Measurements from ENCODE around the gene CCDC171.
"Not testable (repeated sequence)": the region's sequence is repeated elsewhere in the genome, so short reads cannot be mapped to it uniquely, and the experiment has no call there.

The CCDC171 gene

GRCh38 chr9:15570769-15571168 is 17.9 kb downstream of the CCDC171 start:
- no peak for DNase-seq (ENCODE audit: low read depth)

- no peak for DNase-seq (ENCODE audit: low read depth)
Observed at GRCh38 chr9:15572200-15572770, 19.4 kb downstream of the CCDC171 start.

GRCh38 chr9:15576350-15577050 is 23.7 kb downstream of the CCDC171 start:
- no peak for DNase-seq (ENCODE audit: low read depth)

DNA sequence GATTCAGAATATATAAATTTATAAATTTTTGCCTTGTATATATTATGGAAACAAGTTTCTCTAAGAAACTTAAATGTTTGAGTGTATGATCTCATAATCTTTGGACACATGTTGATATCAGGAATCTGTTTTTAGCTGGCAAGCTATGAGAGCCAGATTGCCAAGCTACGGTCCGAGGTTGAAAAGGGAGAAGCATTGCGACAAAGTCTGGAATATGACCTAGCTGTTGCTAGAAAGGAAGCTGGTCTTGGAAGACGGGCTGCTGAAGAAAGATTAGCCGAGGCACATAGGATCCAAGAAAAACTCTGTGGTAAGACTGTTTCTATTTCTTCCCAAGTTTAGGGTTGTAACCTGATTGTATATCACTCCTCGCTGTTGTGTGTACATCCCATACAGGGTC is 25.9 kb downstream of the CCDC171 start:
- peak; percentile 14 for DNase-seq (ENCODE audit: low read depth)

GRCh38 chr9:15584379-15584778 is 31.5 kb downstream of the CCDC171 start:
- DNase-seq (ENCODE audit: low read depth), result no peak

- no peak for DNase-seq (ENCODE audit: low read depth)
Observed at GRCh38 chr9:15592317-15592716, 39.5 kb downstream of the CCDC171 start.

DNA sequence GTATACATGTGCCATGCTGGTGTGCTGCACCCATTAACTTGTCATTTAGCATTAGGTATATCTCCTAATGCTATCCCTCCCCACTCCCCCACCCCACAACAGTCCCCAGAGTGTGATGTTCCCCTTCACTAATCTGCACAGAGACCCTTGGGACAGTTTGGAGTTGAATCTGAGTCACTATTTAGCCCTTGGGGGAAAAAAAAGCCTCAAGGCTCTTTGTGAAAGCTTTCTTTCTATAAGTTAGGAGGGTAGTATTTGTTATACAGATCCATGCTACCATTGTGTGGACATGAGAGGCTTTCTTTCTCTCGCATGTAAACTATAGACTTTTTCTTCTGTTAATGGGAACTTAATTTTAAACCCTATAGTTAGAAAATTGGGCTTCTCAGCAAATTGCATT is 40.1 kb downstream of the CCDC171 start:
- not testable (repeated sequence) for DNase-seq (ENCODE audit: low read depth)

DNA sequence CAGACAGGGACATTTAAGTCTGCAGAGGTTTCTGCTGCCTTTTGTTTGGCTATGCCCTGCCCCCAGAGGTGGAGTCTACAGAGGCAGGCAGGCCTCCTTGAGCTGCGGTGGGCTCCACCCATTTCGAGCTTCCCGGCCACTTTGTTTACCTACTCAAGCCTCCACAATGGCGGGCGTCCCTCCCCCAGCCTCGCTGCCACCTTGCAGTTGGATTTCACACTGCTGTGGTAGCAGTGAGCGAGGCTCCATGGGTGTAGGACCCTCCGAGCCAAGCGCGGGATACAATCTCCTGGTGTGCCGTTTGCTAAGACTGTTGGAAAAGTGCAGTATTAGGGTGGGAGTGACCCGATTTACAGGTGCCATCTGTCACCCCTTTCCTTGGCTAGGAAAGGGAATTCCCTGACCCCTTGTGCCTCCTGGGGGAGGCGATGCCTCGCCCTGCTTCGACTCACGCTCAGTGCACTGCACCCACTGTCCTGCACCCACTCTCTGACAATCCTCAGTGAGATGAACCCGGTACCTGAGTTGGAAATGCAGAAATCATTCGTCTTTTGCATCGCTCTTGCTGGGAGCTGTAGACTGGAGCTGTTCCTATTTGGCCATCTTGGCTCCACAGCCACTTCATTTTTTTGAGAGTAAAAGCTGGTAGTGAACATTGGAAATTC is 48.0 kb downstream of the CCDC171 start:
- not testable (repeated sequence) for DNase-seq (ENCODE audit: low read depth)

DNA sequence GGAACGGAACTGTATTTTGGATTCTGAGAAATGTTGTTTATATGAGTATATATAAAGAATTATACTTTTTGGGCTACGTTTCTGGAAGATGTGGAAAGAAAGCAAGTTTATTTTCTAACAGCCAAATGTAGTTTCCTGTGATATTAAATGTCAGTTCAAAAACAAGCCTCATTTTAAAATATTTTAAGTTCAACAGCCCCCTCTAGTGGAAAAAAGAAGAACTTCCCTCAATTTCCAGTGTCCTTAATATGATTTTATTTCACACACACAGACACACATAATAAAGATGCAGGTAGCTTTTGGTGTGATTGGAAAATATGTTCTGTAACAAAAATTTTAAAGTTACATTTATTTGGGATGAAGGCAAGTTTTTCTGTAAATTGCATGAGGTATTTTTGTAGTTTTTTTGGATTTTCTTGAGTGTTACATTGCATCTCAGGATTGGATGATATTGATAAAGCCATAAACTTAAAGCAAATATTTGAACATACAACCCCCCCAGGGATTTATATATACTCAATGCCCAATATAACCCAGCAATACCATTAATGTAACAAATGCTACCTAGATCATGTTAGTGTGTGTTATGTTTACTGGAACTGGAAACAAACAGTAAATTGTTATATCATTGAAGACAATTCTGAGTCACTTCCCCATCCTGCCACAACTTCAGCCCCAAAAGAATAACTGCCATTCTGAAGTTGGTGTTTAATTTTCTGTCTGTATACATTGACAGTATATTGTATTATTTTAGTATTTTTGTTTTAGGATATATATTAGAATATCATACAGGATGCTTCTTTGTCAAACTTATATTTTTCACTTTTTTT is 54.0 kb downstream of the CCDC171 start:
- peak; percentile 12 for DNase-seq (ENCODE audit: low read depth)

DNA sequence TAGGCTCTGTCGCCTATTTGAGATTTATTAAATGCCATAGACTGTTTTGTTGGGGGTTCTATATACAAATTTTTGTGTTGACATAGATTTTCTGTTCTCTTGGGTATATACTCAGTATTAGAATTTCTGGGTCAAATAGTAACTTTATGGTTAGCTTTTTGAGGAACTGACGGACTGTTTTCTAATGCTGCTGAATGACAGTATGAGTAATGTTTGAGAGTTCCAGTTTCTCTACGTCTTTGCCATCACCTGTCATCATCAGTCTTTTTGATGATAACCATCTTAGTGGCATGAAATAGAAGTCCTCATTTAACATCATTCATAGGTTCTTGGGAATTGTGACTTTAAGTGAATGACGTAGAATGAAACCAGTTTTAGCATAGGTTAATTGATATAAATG is 60.1 kb downstream of the CCDC171 start:
- DNase-seq (ENCODE audit: low read depth), result no peak

DNA sequence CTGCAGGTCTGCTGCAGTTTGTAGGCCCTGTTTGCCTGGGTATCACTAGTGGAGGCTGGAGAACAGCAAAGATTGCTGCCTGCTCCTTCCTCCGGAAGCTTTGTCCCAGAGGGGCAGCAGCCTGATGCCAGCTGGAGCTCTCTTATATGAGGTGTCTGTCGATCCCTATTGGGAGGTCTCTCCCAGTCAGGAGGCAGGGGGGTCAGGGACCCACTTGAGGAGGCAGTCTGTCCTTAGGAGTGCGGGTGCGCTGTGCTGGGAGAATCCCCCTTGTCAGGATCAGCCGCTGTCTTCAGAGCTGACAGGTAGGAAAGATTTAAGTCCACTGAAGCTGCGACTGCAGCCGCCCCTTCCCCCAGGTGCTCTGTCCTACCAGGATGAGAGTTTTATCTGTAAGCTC is 64.9 kb downstream of the CCDC171 start:
- no peak for DNase-seq (ENCODE audit: low read depth)

- DNase-seq (ENCODE audit: low read depth), result no peak
Observed at GRCh38 chr9:15618540-15619331, 65.9 kb downstream of the CCDC171 start.

DNA sequence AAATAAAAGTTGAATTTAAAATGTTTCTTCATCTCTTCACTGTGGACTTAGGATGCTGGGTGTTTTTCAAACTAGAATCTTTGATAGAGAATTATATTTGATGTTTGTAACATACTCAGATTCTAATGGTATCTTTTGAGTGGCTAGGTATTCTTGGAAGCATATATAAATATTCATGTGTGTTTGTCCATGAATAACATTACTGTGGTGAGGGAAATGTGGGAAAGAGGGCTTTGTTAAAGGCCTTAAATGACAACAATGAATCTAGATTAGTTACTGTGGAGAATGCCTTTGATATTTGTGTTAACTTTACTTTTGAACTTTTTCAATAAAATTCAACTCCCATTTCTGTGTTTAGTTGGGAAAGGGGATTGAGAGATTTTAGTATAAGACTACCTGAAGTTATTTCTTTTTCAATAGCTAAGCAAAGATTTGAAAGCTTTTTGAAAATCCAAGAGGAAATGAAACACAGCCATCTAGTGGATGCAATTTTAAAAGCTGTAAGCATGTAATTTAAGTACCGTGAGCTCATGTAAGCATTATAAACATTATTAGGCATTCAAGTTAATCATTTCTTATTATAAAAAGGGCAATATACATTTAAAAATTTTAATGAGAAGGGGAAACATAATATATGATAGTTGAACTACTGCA is 69.6 kb downstream of the CCDC171 start:
- DNase-seq (ENCODE audit: low read depth), result peak; percentile 3

GRCh38 chr9:15635752-15636151 is 82.9 kb downstream of the CCDC171 start:
- DNase-seq (ENCODE audit: low read depth), result no peak

- no peak for DNase-seq (ENCODE audit: low read depth)
Observed at GRCh38 chr9:15640121-15640520, 87.3 kb downstream of the CCDC171 start.

DNA sequence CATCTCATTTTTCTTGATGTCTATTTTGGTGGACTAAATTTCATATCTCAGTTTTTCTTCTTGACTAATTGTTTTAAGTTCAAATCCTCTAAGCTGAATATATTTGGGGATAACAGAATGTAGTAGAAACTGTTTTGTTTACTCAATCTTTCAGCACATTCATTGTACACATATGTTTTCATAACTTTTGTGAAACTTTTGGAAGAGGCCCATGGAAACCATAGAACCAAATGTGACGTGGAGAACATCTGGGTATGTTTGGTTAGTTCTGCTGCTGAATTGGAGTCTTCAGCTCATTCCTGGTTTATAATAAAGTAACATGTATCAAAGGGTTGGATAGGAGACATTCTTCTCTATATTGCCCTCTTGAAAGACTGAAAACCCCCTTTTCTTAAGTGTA is 88.4 kb downstream of the CCDC171 start:
- peak; percentile 13 for DNase-seq (ENCODE audit: low read depth)

GRCh38 chr9:15642369-15642962 is 89.6 kb downstream of the CCDC171 start:
- DNase-seq (ENCODE audit: low read depth), result peak; percentile 37

DNA sequence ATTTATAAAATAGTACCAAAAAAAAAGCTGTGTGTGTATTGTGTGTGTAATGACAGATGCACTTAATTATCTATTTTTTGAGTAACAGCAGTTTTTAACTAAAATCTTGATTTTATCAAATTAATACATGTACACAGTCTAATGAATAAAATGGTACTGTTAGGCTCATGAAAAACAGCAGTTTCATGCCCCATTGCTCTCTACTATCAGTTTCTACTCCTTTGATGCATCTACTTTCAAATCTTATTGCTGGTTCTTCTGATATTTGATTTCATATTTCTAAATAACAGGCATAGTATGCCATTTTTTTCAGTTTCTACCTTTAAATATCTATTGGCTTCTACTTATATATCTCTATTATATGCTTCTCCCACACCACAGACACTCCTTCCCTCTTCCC is 117.4 kb downstream of the CCDC171 start:
- DNase-seq (ENCODE audit: low read depth), result no peak

DNA sequence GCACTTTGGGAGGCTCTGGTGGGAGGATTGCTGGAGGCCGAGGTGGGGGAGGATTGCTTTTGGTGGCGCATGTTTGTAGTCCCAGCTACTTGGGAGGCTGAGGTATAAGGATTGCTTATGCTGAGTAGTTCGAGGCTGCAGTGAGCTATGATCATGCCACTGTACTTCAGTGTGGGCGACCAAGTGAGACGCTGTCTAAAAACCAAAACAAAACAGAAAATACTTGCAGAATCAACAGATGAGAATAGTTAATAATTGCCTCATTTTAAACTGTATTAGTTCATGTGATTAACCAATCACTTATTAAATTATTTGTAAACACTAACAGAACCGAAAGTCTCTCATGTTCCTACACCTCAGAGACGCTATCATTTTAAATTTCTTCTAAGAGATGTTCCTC is 118.1 kb downstream of the CCDC171 start:
- no peak for DNase-seq (ENCODE audit: low read depth)

DNA sequence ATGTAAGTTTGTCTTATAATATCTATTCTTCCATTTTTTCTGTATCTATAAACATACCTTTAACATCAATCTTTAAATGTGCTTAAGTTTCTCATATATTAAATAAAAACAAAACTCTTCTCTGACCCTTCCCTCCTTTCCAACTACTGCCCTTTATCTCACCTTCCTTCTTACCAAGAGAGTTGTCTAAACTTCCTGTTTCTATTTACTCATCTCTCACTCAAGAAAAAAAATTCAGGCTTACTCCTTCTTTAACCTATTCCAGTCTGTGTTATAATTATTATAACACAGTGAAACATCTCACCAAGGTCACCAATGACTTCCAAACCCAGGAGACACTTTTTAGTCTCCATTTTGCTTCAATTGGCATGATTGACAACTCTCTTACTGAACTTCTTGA is 140.9 kb downstream of the CCDC171 start:
- no peak for DNase-seq (ENCODE audit: low read depth)

DNA sequence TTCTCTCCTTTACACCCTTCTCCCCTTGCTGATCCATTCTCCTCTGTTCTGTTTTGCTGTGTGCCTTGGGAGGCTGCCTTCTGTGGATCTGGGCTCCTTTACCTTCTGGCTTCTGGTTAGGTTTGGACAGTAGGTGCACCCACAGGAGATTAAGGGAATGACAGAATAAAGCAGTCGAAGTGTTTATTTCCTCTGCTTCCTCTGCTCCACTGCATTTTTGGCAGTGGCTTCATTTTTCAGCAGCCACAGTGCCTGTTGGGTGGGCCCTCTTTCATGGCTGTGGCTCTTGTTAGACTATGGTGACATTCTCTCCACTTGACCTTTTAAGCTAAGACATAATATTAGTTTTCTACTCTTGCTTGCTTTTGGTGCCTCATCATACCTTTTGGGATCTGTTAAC is 144.1 kb downstream of the CCDC171 start:
- no peak for DNase-seq (ENCODE audit: low read depth)

All from fibroblast of the conjunctiva (primary cell).